Occipital lobe (tissue), 2 donors: Measurements from ENCODE around the gene KIAA0753. TPM values are rescaled to one million over a fixed set of nuclear protein-coding genes. Genes with fewer than 3 reads are reported as not detected.
"Not testable (repeated sequence)": the region's sequence is repeated elsewhere in the genome, so short reads cannot be mapped to it uniquely, and the experiment has no call there.

ENCODE experiments used
- DNase-seq: peaks from one replicate; lab custom pipeline; 2025; lab: John Stamatoyannopoulos, UW
- total RNA-seq: library from RNA; depleted of rRNA; stranded (reverse); fragments of >200 nt; gene quantifications from one replicate; pipeline ENCODE4 v1.2.3, GENCODE V29; 2014

KIAA0753 gene
- total RNA-seq, 1 donor from 2014 or later, result 28.4 TPM

GRCh38 chr17:6668727-6669425 lies 28.4 kb upstream of the KIAA0753 start:
- no peak for DNase-seq

GRCh38 chr17:6668219-6668618 lies 27.7 kb upstream of the KIAA0753 start:
- DNase-seq, result no peak

- DNase-seq, result no peak
Observed at GRCh38 chr17:6667516-6667915, 27.0 kb upstream of the KIAA0753 start.

GRCh38 chr17:6666557-6666956 lies 26.0 kb upstream of the KIAA0753 start:
- no peak for DNase-seq

GRCh38 chr17:6666077-6666521 lies 25.6 kb upstream of the KIAA0753 start:
- DNase-seq, result peak; percentile 59

- not testable (repeated sequence) for DNase-seq
Observed at GRCh38 chr17:6663200-6663599, 22.7 kb upstream of the KIAA0753 start.

GRCh38 chr17:6661464-6661848 lies 20.9 kb upstream of the KIAA0753 start:
- no peak for DNase-seq

GRCh38 chr17:6660805-6661463 lies 20.4 kb upstream of the KIAA0753 start:
- no peak for DNase-seq

- DNase-seq, result no peak
Observed at GRCh38 chr17:6660101-6660500, 19.6 kb upstream of the KIAA0753 start.

GRCh38 chr17:6658411-6658810 lies 17.9 kb upstream of the KIAA0753 start:
- DNase-seq, result not testable (repeated sequence)

- no peak for DNase-seq
Observed at GRCh38 chr17:6657633-6658287, 17.2 kb upstream of the KIAA0753 start.

- DNase-seq, result not testable (repeated sequence)
Observed at GRCh38 chr17:6656797-6657632, 16.5 kb upstream of the KIAA0753 start.

- DNase-seq, result not testable (repeated sequence)
Observed at GRCh38 chr17:6655732-6656361, 15.3 kb upstream of the KIAA0753 start.

- no peak for DNase-seq
Observed at GRCh38 chr17:6654841-6655731, 14.6 kb upstream of the KIAA0753 start.

GRCh38 chr17:6651919-6652452 lies 11.5 kb upstream of the KIAA0753 start:
- DNase-seq, result no peak

- DNase-seq, result peak; percentile 84
Observed at GRCh38 chr17:6651354-6651918, 10.9 kb upstream of the KIAA0753 start, which contains the start of the genes C17orf100 and MED31. C17orf100 (plus strand) TSS chr17:6651762; CDS start chr17:6651914, 152 bp downstream. MED31 (minus strand) TSS chr17:6651605; CDS start chr17:6651528, 77 bp downstream.

GRCh38 chr17:6648181-6648580 lies 7.7 kb upstream of the KIAA0753 start:
- DNase-seq, result no peak

- DNase-seq, result no peak
Observed at GRCh38 chr17:6643451-6644125, 3.1 kb upstream of the KIAA0753 start.

- DNase-seq, result no peak
Observed at GRCh38 chr17:6642592-6642991, 2.1 kb upstream of the KIAA0753 start.
